ENCODE results near the gene GSTM3. TPM values are rescaled to one million over a fixed set of nuclear protein-coding genes. Genes with fewer than 3 reads are reported as not detected.
"Not testable (repeated sequence)": the region's sequence is repeated elsewhere in the genome, so short reads cannot be mapped to it uniquely, and the experiment has no call there.

GSTM3 gene
- total and polyA plus RNA-seq, 4 donors, result 11.0 to 39.5 (median 22.9) TPM

DNA sequence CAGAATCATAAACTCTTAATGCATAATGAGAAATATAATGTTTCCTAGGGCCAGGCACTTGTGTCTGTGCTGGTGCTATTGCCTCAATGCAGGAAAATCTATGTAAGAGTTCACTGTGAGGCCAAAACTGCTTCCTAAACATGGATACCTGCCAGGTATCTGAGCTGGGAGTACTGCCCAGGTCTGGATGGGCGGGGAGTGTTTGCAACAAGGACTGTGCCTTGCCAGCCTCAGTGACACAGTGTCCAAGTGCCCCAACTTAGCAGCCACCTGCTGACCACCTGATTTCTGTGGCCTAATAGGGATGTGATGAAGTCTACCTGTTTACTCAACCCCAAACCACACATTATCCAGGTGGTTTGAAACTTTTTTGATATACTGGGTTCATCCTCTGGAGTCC, 55.4 kb downstream of the GSTM3 start:
- DNase-seq; H3K36me3 ChIP-seq (ENCODE audit: control insufficient read depth in 4 of 4, insufficient read depth in 4 of 4, low read length in 4 of 4); H3K27ac ChIP-seq (ENCODE audit: low read depth in 1 of 2, low read length in 1 of 2); ATAC-seq (ENCODE audit: insufficient read depth, low FRiP score); H3K4me3 ChIP-seq; H3K9me3 ChIP-seq (ENCODE audit: control insufficient read depth in 4 of 4, insufficient read depth in 3 of 4, low read length in 3 of 4); H3K9ac ChIP-seq (ENCODE audit: insufficient read depth in 1 of 2, low read length in 2 of 2); H3K27me3 ChIP-seq (ENCODE audit: control insufficient read depth in 3 of 3, insufficient read depth in 3 of 3, low read length in 2 of 3); H3K4me1 ChIP-seq (ENCODE audit: control insufficient read depth in 5 of 5, insufficient read depth in 5 of 5, low read length in 5 of 5): not testable (repeated sequence)
- 62% methylated on average over 1 of the region's 1 CpG; no CpG with 5 or more reads in 1 of the 2 donors for WGBS, 2 donors

DNA sequence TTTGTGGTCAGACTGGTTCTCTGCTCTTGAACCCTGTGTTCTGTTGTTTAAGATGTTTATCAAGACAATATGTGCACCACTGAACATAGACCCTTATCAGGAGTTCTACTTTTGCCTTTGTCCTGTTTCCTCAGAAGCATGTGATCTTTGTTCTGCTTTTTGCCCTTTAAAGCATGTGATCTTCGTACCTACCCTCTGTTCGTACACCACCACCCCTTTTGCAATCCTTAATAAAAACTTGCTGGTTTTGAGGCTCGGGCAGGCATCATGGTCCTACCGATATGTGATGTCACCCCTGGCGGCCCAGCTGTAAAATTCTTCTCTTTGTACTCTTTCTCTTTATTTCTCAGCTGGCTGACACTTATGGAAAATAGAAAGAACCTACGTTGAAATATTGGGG, 56.1 kb downstream of the GSTM3 start:
- ATAC-seq (ENCODE audit: insufficient read depth, low FRiP score); H3K4me3 ChIP-seq: not testable (repeated sequence)

More for the DNA sequence above, 56.1 kb downstream of the GSTM3 start:
- H3K27me3 ChIP-seq (ENCODE audit: control insufficient read depth in 3 of 3, insufficient read depth in 3 of 3, low read length in 2 of 3); H3K4me1 ChIP-seq (ENCODE audit: control insufficient read depth in 5 of 5, insufficient read depth in 5 of 5, low read length in 5 of 5); H3K36me3 ChIP-seq (ENCODE audit: control insufficient read depth in 4 of 4, insufficient read depth in 4 of 4, low read length in 4 of 4); H3K9ac ChIP-seq (ENCODE audit: insufficient read depth in 1 of 2, low read length in 2 of 2); H3K9me3 ChIP-seq (ENCODE audit: control insufficient read depth in 4 of 4, insufficient read depth in 3 of 4, low read length in 3 of 4); H3K27ac ChIP-seq (ENCODE audit: low read depth in 1 of 2, low read length in 1 of 2); DNase-seq: not testable (repeated sequence)
- WGBS, 2 donors, result 77% methylated on average over 6 of the region's 6 CpGs; no CpG with 5 or more reads in 1 of the 2 donors

Other genes starting within 250 kb of the GSTM3 start
- gene CYB561D1, start 246.9 kb downstream of the GSTM3 start, total RNA-seq, result 10 to 100 TPM in 1 of 2 donors, 1 to 10 TPM in 1; 3.4 to 13.6 TPM
- gene CYB561D1, start 246.9 kb downstream of the GSTM3 start, polyA plus RNA-seq, result 1 to 10 TPM; 4.2 to 8.2 TPM
- 1 to 10 TPM; 3.9 to 6.3 TPM for gene AMIGO1, start 231.3 kb downstream of the GSTM3 start, total RNA-seq
- gene AMIGO1, start 231.3 kb downstream of the GSTM3 start, polyA plus RNA-seq, result 1 to 10 TPM; 2.4 to 2.9 TPM
- gene GPR61, start 201.2 kb downstream of the GSTM3 start, total RNA-seq, result not detected
- gene GPR61, start 201.2 kb downstream of the GSTM3 start, polyA plus RNA-seq, result not detected
- 10 to 100 TPM in 1 of 2 donors, 1 to 10 TPM in 1; 7.1 to 10.4 TPM for gene GNAI3, start 192.4 kb downstream of the GSTM3 start, total RNA-seq
- 1 to 10 TPM; 2.7 to 6.0 TPM for gene GNAI3, start 192.4 kb downstream of the GSTM3 start, polyA plus RNA-seq
- not detected for gene GNAT2, start 121.4 kb downstream of the GSTM3 start, total RNA-seq
- under 1 TPM in 1 of 2 donors, not detected in 1; 0.24 TPM for gene GNAT2, start 121.4 kb downstream of the GSTM3 start, polyA plus RNA-seq
- gene AMPD2, start 121.2 kb downstream of the GSTM3 start, total RNA-seq, result 10 to 100 TPM; 35.8 to 57.4 TPM
- gene AMPD2, start 121.2 kb downstream of the GSTM3 start, polyA plus RNA-seq, result 10 to 100 TPM; 16.7 to 53.2 TPM
- gene GSTM4, start 84.9 kb downstream of the GSTM3 start, total RNA-seq, result 10 to 100 TPM; 18.6 to 19.7 TPM
- 10 to 100 TPM in 1 of 2 donors, 1 to 10 TPM in 1; 8.8 to 17.1 TPM for gene GSTM4, start 84.9 kb downstream of the GSTM3 start, polyA plus RNA-seq
- 100 to 1,000 TPM in 1 of 2 donors, 10 to 100 TPM in 1; 27.6 to 106 TPM for gene GSTM2, start 73.0 kb downstream of the GSTM3 start, total RNA-seq
- 10 to 100 TPM in 1 of 2 donors, 1 to 10 TPM in 1; 7.7 to 51.7 TPM for gene GSTM2, start 73.0 kb downstream of the GSTM3 start, polyA plus RNA-seq
- gene GSTM1, start 53.2 kb downstream of the GSTM3 start, total RNA-seq, result not detected
- 10 to 100 TPM in 1 of 2 donors, under 1 TPM in 1; 0.10 to 36.9 TPM for gene GSTM1, start 53.2 kb downstream of the GSTM3 start, polyA plus RNA-seq
- 10 to 100 TPM in 1 of 2 donors, 1 to 10 TPM in 1; 6.2 to 23.7 TPM for gene GSTM5, start 28.8 kb downstream of the GSTM3 start, total RNA-seq
- 1 to 10 TPM; 2.9 to 7.9 TPM for gene GSTM5, start 28.8 kb downstream of the GSTM3 start, polyA plus RNA-seq
- under 1 TPM in 1 of 2 donors, not detected in 1; 0.52 TPM for gene EPS8L3, start 22.9 kb upstream of the GSTM3 start, total RNA-seq
- under 1 TPM in 1 of 2 donors, not detected in 1; 0.10 TPM for gene EPS8L3, start 22.9 kb upstream of the GSTM3 start, polyA plus RNA-seq
- 10 to 100 TPM; 24.7 to 65.3 TPM for gene CSF1, start 169.8 kb upstream of the GSTM3 start, total RNA-seq
- gene CSF1, start 169.8 kb upstream of the GSTM3 start, polyA plus RNA-seq, result 10 to 100 TPM; 13.5 to 32.2 TPM
- gene AHCYL1, start 243.7 kb upstream of the GSTM3 start, total RNA-seq, result 10 to 100 TPM; 65.8 to 77.7 TPM
- gene AHCYL1, start 243.7 kb upstream of the GSTM3 start, polyA plus RNA-seq, result 10 to 100 TPM; 44.4 to 46.8 TPM

Measured in lung (tissue), 10 donors.